ENCODE measurements around the gene GLMN. TPM values are rescaled to one million over a fixed set of nuclear protein-coding genes. Genes with fewer than 3 reads are reported as not detected.

GLMN gene
- polyA plus RNA-seq, 1 donor (not counting 4 experiments of a cell fraction or from before 2014, with no cell fraction given) = 11.3 TPM

DNA sequence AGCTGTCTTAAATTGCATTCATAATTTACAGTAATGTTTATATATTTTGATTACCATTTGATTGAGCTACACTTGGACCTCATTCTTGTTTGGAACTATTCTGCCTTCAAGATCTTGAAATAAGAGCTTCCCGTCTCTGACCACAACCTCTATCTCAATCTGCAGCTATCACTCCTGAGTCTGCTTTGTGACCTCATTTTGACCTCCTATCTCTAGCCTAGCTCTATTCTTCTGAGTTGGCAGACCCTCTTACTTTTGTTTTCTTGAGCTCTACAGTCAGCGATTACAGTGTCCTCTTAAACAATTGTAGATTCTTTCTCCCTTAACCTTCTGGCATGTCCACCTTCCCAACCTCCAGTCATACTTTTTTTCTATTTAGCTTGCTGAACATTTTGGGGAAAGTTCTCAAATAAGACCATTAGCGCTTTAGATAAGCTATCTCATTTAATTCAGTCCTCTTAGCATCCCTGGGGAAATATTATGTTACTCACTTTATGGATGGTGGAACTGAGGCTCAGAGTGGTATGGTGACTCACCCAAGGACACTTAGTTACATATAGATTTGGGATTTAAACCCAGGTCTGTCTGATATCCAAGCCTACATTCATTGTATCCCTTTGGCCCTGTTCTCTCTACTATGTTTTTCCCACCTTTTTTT is 19.2 kb upstream of the GLMN start:
- no peak for TF ChIP-seq EZH2 (IDR thresholded peaks at IDR 0.05; ENCODE audit: low read length)
- TF ChIP-seq, protein P1, sequence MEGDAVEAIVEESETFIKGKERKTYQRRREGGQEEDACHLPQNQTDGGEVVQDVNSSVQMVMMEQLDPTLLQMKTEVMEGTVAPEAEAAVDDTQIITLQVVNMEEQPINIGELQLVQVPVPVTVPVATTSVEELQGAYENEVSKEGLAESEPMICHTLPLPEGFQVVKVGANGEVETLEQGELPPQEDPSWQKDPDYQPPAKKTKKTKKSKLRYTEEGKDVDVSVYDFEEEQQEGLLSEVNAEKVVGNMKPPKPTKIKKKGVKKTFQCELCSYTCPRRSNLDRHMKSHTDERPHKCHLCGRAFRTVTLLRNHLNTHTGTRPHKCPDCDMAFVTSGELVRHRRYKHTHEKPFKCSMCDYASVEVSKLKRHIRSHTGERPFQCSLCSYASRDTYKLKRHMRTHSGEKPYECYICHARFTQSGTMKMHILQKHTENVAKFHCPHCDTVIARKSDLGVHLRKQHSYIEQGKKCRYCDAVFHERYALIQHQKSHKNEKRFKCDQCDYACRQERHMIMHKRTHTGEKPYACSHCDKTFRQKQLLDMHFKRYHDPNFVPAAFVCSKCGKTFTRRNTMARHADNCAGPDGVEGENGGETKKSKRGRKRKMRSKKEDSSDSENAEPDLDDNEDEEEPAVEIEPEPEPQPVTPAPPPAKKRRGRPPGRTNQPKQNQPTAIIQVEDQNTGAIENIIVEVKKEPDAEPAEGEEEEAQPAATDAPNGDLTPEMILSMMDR (optimal IDR thresholded peaks at IDR 0.05 in 1 of 3, IDR thresholded peaks at IDR 0.05 in 1 of 3, conservative IDR thresholded peaks at IDR 0.05 in 1 of 3; ENCODE audit: extremely low read depth in 1 of 3, insufficient read depth in 2 of 3, low read length in 3 of 3) = no peak
- Histone ChIP-seq H3K79me2 (ENCODE audit: control insufficient read depth, insufficient read depth, low read length) (no peaks in the 10 kb centered on the region), H3K9ac (ENCODE audit: control insufficient read depth, extremely low read depth, insufficient read depth, low read length) (no peak overlapping the region), H3K9me3 (ENCODE audit: control insufficient read depth, low read depth, low read length) (no peaks in the 10 kb centered on the region), H4K20me1 (ENCODE audit: control insufficient read depth, extremely low read depth, insufficient read depth, low read length) (no peaks in the 10 kb centered on the region), H3K27ac (ENCODE audit: control insufficient read depth, insufficient read depth, low read length) (no peak overlapping the region), H3K4me1 (ENCODE audit: control insufficient read depth, extremely low read depth, insufficient read depth, low read length) (no peaks in the 10 kb centered on the region), H3K4me3 (ENCODE audit: control insufficient read depth in 2 of 3, extremely low read depth in 1 of 3, insufficient read depth in 2 of 3, low read depth in 1 of 3, low read length in 3 of 3) (no peak overlapping the region), H3K9me1 (ENCODE audit: control insufficient read depth, extremely low read depth, insufficient read depth, low read length) (no peaks in the 10 kb centered on the region), H3K4me2 (ENCODE audit: control insufficient read depth, extremely low read depth, insufficient read depth, low read depth, low read length) (no peak overlapping the region), H3K36me3 (ENCODE audit: control insufficient read depth in 2 of 2, extremely low read depth in 1 of 2, insufficient read depth in 2 of 2, low read length in 2 of 2) (peaks cover 0 to 3% of the 10 kb centered on the region in 2 experiments), H2AFZ (ENCODE audit: control insufficient read depth, low read length) (no peak overlapping the region), H3K27me3 (ENCODE audit: control insufficient read depth, extremely low read depth, insufficient read depth, low read length) (no peaks in the 10 kb centered on the region)
- DNase-seq (ENCODE audit: low read depth, low spot score) (no peak), FAIRE-seq (no peak)
- dilution Hi-C loops (cut with MboI; ENCODE audit: extremely low pct_ligation_motif_present, low sequenced_read_pairs) = no loop called here

GRCh38 chr1:92315766-92316599 is 17.2 kb upstream of the GLMN start:
- H3K9me3 ChIP-seq (ENCODE audit: control insufficient read depth, low read depth, low read length) = no peaks in the 10 kb centered on the region
- DNase-seq (ENCODE audit: low read depth, low spot score) (no peak), FAIRE-seq (no peak)
- H2AFZ ChIP-seq (ENCODE audit: control insufficient read depth, low read length) = no peak overlapping the region
- dilution Hi-C loops (cut with MboI; ENCODE audit: extremely low pct_ligation_motif_present, low sequenced_read_pairs) = no loop called here
- no peak overlapping the region for H3K27ac ChIP-seq (ENCODE audit: control insufficient read depth, insufficient read depth, low read length)
- no peaks in the 10 kb centered on the region for H3K79me2 ChIP-seq (ENCODE audit: control insufficient read depth, insufficient read depth, low read length)
- H3K9ac ChIP-seq (ENCODE audit: control insufficient read depth, extremely low read depth, insufficient read depth, low read length) = no peak overlapping the region
- H3K36me3 ChIP-seq (ENCODE audit: control insufficient read depth in 2 of 2, extremely low read depth in 1 of 2, insufficient read depth in 2 of 2, low read length in 2 of 2) = peaks cover 3 to 4% of the 10 kb centered on the region in 2 experiments
- H3K4me3 ChIP-seq (ENCODE audit: control insufficient read depth in 2 of 3, extremely low read depth in 1 of 3, insufficient read depth in 2 of 3, low read depth in 1 of 3, low read length in 3 of 3) = no peak overlapping the region
- H3K4me1 ChIP-seq (ENCODE audit: control insufficient read depth, extremely low read depth, insufficient read depth, low read length) = no peaks in the 10 kb centered on the region
- no peaks in the 10 kb centered on the region for H4K20me1 ChIP-seq (ENCODE audit: control insufficient read depth, extremely low read depth, insufficient read depth, low read length)
- H3K4me2 ChIP-seq (ENCODE audit: control insufficient read depth, extremely low read depth, insufficient read depth, low read depth, low read length) = no peak overlapping the region
- no peaks in the 10 kb centered on the region for H3K27me3 ChIP-seq (ENCODE audit: control insufficient read depth, extremely low read depth, insufficient read depth, low read length)
- H3K9me1 ChIP-seq (ENCODE audit: control insufficient read depth, extremely low read depth, insufficient read depth, low read length) = no peaks in the 10 kb centered on the region
- TF ChIP-seq, protein P1 (optimal IDR thresholded peaks at IDR 0.05 in 1 of 3, IDR thresholded peaks at IDR 0.05 in 1 of 3, conservative IDR thresholded peaks at IDR 0.05 in 1 of 3; ENCODE audit: extremely low read depth in 1 of 3, insufficient read depth in 2 of 3, low read length in 3 of 3) = no peak
- TF ChIP-seq EZH2 (IDR thresholded peaks at IDR 0.05; ENCODE audit: low read length) = no peak
